GM10847 (cell line): ENCODE measurements around the gene SLCO3A1.

Experiments used
- POLR2A ChIP-seq: IDR thresholded peaks from 2 replicates; pipeline ENCODE4 v1.6.1; 2011; ENCODE audit not compliant: insufficient read length; ENCODE audit errors: extremely low read depth

SLCO3A1 gene

GRCh38 chr15:91853511-91853947 is at the start of gene SLCO3A1:
Gene SLCO3A1, plus strand, starts transcription at chr15:91853708.
- no peak for TF ChIP-seq POLR2A

- TF ChIP-seq POLR2A: no peak
Observed at GRCh38 chr15:91807122-91807521, 46.4 kb upstream of the SLCO3A1 start.

GRCh38 chr15:91813924-91814323 is 39.6 kb upstream of the SLCO3A1 start:
- TF ChIP-seq POLR2A: no peak

- no peak for TF ChIP-seq POLR2A
Observed at GRCh38 chr15:91816942-91817341, 36.6 kb upstream of the SLCO3A1 start.

GRCh38 chr15:91821458-91821857 is 32.0 kb upstream of the SLCO3A1 start:
- no peak for TF ChIP-seq POLR2A

GRCh38 chr15:91824256-91824655 is 29.3 kb upstream of the SLCO3A1 start:
- no peak for TF ChIP-seq POLR2A

GRCh38 chr15:91826443-91826842 is 27.1 kb upstream of the SLCO3A1 start:
- TF ChIP-seq POLR2A: no peak

- TF ChIP-seq POLR2A: no peak
Observed at GRCh38 chr15:91833056-91833455, 20.5 kb upstream of the SLCO3A1 start.

GRCh38 chr15:91839867-91840266 is 13.6 kb upstream of the SLCO3A1 start:
- no peak for TF ChIP-seq POLR2A

- TF ChIP-seq POLR2A: no peak
Observed at GRCh38 chr15:91841861-91842260, 11.6 kb upstream of the SLCO3A1 start.

- no peak for TF ChIP-seq POLR2A
Observed at GRCh38 chr15:91844341-91844740, 9.2 kb upstream of the SLCO3A1 start.

GRCh38 chr15:91844928-91845327 is 8.6 kb upstream of the SLCO3A1 start:
- TF ChIP-seq POLR2A: no peak

- no peak for TF ChIP-seq POLR2A
Observed at GRCh38 chr15:91845720-91846119, 7.8 kb upstream of the SLCO3A1 start.

- TF ChIP-seq POLR2A: no peak
Observed at GRCh38 chr15:91849180-91849579, 4.3 kb upstream of the SLCO3A1 start.

GRCh38 chr15:91849749-91850161 is 3.8 kb upstream of the SLCO3A1 start:
- TF ChIP-seq POLR2A: no peak

- TF ChIP-seq POLR2A: no peak
Observed at GRCh38 chr15:91852741-91853510, 582 bp upstream of the SLCO3A1 start.
